Mucosa of rectum (tissue), 2 donors: ENCODE measurements around the gene GLP2R.

Source experiments
- H3K27ac ChIP-seq, 2 donors: one replicate each; pipeline ENCODE4 v1.7.0; 2013; ENCODE audit warnings: inconsistent platforms in 2 of 2, low read depth in 2 of 2, low read length in 2 of 2
- H3K27me3 ChIP-seq, 2 donors: one replicate each; pipeline ENCODE4 v1.7.0; 2013; ENCODE audit warnings: low read length in 2 of 2; ENCODE audit not compliant: control insufficient read depth in 2 of 2, insufficient read depth in 2 of 2
- H3K36me3 ChIP-seq, 2 donors: one replicate each; pipeline ENCODE4 v1.7.0; 2013; ENCODE audit warnings: low read length in 2 of 2; ENCODE audit not compliant: control insufficient read depth in 2 of 2, insufficient read depth in 2 of 2
- H3K4me1 ChIP-seq, 2 donors: one replicate each; pipeline ENCODE4 v1.7.0; 2013; ENCODE audit warnings: low read length in 2 of 2, mild to moderate bottlenecking in 1 of 2; ENCODE audit not compliant: control insufficient read depth in 2 of 2, insufficient read depth in 2 of 2
- H3K4me3 ChIP-seq, 2 donors: one replicate each; pipeline ENCODE4 v1.7.0; 2013; ENCODE audit warnings: low read length in 2 of 2
- H3K9ac ChIP-seq, 2 donors: one replicate each; pipeline ENCODE4 v1.7.0; 2013; ENCODE audit warnings: low read length in 2 of 2, low read depth in 1 of 2, mild to moderate bottlenecking in 1 of 2
- H3K9me3 ChIP-seq, 2 donors: one replicate each; pipeline ENCODE4 v1.7.0; 2013; ENCODE audit warnings: low read length in 2 of 2; ENCODE audit not compliant: control insufficient read depth in 2 of 2
- donor health status: healthy.
- donor health status: Normal muscosa, but diverticular disease.

The GLP2R gene

DNA sequence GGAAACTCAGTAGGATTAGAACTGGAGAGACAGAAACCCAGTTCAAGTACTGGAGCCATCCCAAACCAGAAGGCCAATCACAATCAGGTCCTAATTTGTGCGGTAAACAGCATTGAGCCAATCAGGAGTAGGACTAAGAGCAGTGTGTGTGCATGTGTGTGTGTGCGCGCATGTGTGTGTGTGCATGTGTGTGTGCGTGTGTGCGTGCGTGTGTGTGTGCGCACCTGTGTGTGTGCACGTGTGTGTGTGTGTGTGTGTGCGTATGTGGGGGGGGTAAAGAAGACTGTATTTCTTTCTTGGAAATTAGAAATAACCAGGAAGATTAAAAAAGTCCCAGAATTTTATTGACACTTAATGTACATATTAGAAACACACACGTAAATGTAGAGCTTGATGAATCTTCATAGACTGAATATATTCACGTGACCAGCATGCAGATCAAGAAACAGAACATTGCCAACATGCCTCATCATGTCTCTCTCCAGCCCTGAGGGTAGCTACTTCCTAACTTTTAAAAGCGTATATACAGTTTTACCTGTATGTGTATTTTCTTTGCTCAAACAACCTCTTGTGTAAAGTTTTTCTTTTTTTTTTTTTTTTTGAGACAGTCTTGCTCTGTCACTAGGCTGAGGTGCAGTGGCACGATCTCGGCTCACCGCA lies 33.4 kb upstream of the GLP2R start:
- no peaks in the 10 kb centered on the region for H3K36me3 ChIP-seq
- H3K9me3 ChIP-seq, result no peaks in the 10 kb centered on the region
- no peak overlapping the region for H3K9ac ChIP-seq
- H3K27ac ChIP-seq, result no peak overlapping the region
- H3K27me3 ChIP-seq, result no peaks in the 10 kb centered on the region
- no peaks in the 10 kb centered on the region for H3K4me1 ChIP-seq
- no peak overlapping the region for H3K4me3 ChIP-seq

DNA sequence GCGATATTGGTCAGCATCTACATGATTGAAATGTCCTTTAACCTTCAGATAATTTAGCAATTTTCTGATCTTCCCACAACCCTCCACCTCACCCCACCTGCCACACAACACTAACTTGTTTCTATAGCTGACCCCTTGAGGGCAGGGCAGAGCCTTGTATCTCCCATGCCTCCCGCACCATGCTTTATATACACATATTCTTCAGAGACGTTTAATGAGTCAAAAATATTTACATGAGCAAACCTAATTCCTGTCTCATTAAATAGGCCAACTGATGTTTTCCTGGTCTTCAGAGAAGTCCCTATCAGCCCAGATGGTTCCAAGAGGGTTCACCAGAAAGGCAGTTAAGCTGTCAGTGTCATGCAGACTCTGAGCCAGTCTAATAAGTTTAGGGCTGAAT lies 27.7 kb upstream of the GLP2R start:
- Histone ChIP-seq H3K4me1 (no peaks in the 10 kb centered on the region), H3K27ac (no peak overlapping the region)

DNA sequence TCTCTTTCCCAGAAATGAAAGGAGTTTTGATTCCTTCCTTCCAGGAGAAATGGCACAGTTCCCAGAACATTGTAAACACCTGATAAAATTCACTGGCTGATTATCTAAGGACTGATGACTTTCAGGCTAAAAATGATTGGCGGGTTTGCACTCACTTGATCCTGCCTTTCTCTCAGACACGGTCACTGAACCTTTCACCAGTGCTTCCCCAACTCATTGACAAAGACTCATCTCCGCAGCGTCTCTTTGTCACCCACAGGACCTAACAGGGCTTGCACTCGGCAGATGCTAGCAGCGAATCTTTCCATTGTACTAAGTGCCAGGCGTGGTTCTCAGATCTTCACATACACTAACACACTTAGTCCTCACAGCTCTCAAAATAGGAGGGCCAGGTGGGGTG lies 27.0 kb upstream of the GLP2R start:
- no peaks in the 10 kb centered on the region for H3K9me3 ChIP-seq
- H3K4me1 ChIP-seq, result no peaks in the 10 kb centered on the region
- H3K36me3 ChIP-seq, result no peaks in the 10 kb centered on the region
- no peak overlapping the region for H3K27ac ChIP-seq
- no peaks in the 10 kb centered on the region for H3K27me3 ChIP-seq
- no peak overlapping the region for H3K4me3 ChIP-seq
- H3K9ac ChIP-seq, result no peak overlapping the region

More for the DNA sequence above, 27.7 kb upstream of the GLP2R start:
- H3K9me3 ChIP-seq, result no peaks in the 10 kb centered on the region
- no peak overlapping the region for H3K9ac ChIP-seq
- no peaks in the 10 kb centered on the region for H3K27me3 ChIP-seq
- H3K36me3 ChIP-seq, result no peaks in the 10 kb centered on the region
- no peak overlapping the region for H3K4me3 ChIP-seq

DNA sequence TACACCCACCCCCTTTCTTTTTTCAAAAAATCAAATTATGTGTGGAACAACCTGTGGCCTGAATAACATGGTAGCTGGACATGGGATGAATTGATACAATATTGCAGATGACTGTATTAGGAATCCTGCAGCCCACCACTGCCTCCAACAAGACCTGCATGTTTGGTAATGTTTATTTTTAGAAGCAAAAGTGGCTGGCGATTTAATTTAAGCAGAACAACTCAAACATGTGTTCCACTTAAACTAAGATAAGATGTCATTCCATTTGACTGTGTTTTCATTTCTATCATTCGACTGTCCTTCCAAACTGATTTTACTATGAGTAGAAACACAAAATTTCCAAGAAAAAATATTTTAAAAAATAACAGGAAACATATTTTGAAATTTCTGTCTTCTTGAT lies 24.2 kb upstream of the GLP2R start:
- Histone ChIP-seq H3K4me3 (no peak overlapping the region), H3K9ac (no peak overlapping the region), H3K4me1 (no peaks in the 10 kb centered on the region), H3K27ac (no peak overlapping the region), H3K36me3 (no peaks in the 10 kb centered on the region), H3K27me3 (no peaks in the 10 kb centered on the region), H3K9me3 (no peaks in the 10 kb centered on the region)

DNA sequence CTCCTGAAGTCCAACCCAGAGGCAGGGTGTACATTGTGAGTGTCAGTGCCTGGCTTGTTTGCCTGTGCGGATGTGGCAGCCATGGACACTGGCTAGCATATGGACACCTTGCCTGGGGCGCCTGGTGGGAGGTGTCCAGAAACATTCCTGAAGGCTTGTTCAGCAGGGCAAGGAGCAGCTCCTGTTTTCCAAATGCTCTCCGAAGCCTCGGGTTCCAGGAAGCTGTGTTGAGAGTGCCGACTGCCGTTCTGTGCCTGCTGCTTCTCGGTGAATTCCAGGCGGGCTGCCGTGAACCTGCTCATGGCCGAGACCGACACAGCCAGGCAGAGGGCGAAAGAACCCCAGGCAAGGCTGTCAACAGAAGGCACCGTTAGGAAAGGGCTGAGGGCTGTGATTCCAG lies 23.4 kb upstream of the GLP2R start:
- Histone ChIP-seq H3K27me3 (peaks cover 0 to 2% of the 10 kb centered on the region in 2 donors), H3K9me3 (no peaks in the 10 kb centered on the region), H3K9ac (no peak overlapping the region), H3K4me3 (no peak overlapping the region), H3K4me1 (no peaks in the 10 kb centered on the region), H3K27ac (no peak overlapping the region), H3K36me3 (no peaks in the 10 kb centered on the region)

DNA sequence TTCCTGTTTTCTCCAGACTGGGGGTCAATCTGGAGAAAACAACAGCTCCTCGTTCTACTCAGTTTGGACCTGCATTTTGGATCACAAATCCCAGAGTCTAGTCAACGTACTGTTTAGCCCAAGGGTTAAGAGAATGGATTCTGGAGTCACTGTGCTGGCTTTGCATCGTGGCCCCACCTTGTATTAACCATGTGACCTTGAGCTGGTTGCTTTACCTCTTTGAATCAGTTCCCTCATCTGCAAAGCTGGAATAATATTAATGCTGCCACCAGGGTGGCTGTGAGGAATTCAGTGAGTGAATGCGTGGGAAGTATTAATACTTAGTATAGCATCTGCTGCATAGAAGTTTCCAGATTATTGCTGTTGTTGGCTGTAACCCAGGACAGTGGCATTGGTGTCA lies 23.0 kb upstream of the GLP2R start:
- Histone ChIP-seq H3K9me3 (no peaks in the 10 kb centered on the region), H3K9ac (no peak overlapping the region), H3K36me3 (no peaks in the 10 kb centered on the region), H3K27ac (no peak overlapping the region), H3K27me3 (peaks cover 0 to 3% of the 10 kb centered on the region in 2 donors), H3K4me1 (no peaks in the 10 kb centered on the region), H3K4me3 (no peak overlapping the region)

DNA sequence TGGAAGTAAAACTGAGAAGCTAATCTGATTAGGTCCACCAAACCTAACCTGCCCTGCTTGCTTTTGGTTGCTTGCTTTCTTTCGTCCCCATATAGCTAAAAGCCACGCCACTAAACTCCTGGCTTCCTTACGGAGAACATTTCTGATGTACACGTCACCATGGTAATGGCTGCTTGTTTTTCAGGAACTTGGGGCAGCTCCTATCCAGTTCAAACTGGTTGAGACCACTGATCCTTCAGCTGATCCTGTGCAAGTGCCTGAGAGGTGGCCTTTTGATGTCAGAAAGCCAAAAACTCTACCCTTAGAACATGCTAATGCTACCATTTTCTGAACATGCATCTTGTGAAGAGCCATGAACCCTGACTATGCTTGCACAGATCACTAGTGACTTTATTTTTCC lies 20.0 kb upstream of the GLP2R start:
- H3K27ac ChIP-seq, result no peak overlapping the region
- no peaks in the 10 kb centered on the region for H3K9me3 ChIP-seq
- peaks cover 0 to 3% of the 10 kb centered on the region in 2 donors for H3K27me3 ChIP-seq
- H3K36me3 ChIP-seq, result no peaks in the 10 kb centered on the region
- no peak overlapping the region for H3K4me3 ChIP-seq
- no peaks in the 10 kb centered on the region for H3K4me1 ChIP-seq
- no peak overlapping the region for H3K9ac ChIP-seq

DNA sequence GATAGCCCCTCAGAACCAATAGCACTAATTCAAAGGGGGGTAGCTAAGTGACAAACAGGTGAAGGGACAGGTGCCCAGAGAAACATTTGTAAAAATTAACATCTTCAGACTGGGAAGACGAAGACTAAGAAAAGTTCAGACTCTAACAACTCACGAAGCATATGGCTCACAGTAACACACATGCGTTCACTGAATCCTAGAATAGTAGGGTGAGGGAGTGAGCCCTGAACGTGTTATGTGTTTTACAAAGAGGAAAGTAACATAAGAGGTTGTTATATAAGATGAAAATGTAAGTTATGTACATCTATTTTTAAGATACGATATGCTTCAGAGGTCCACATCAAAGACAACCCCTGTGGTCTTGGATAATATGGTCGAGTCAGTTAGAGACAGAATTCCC lies 19.0 kb upstream of the GLP2R start:
- Histone ChIP-seq H3K4me1 (no peaks in the 10 kb centered on the region), H3K9ac (no peak overlapping the region), H3K36me3 (no peaks in the 10 kb centered on the region), H3K27me3 (peaks cover 0 to 3% of the 10 kb centered on the region in 2 donors), H3K4me3 (no peak overlapping the region), H3K27ac (no peak overlapping the region), H3K9me3 (no peaks in the 10 kb centered on the region)

DNA sequence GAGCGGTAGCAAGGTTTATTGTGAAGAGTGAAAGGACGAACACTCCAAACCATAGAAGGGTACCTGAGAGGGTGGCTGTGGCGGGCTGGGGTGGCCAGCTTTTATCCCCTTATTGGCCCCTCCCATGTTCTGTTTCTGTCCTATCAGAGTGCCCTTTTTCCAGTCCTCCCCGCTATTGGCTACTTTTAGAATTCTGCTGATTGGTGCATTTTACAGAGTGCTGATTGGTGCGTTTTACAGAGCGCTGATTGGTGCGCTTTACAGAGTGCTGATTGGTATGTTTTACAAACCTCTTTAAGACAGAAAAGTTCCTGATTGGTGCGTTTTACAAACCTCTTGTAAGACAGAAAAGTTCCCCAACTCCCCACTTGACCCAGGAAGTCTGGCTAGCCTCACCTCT lies 16.3 kb upstream of the GLP2R start:
- no peak overlapping the region for H3K9ac ChIP-seq
- H3K27me3 ChIP-seq, result peaks cover 0 to 3% of the 10 kb centered on the region in 2 donors
- no peaks in the 10 kb centered on the region for H3K36me3 ChIP-seq
- H3K4me3 ChIP-seq, result no peak overlapping the region
- no peak overlapping the region for H3K27ac ChIP-seq
- no peaks in the 10 kb centered on the region for H3K4me1 ChIP-seq
- H3K9me3 ChIP-seq, result no peaks in the 10 kb centered on the region

DNA sequence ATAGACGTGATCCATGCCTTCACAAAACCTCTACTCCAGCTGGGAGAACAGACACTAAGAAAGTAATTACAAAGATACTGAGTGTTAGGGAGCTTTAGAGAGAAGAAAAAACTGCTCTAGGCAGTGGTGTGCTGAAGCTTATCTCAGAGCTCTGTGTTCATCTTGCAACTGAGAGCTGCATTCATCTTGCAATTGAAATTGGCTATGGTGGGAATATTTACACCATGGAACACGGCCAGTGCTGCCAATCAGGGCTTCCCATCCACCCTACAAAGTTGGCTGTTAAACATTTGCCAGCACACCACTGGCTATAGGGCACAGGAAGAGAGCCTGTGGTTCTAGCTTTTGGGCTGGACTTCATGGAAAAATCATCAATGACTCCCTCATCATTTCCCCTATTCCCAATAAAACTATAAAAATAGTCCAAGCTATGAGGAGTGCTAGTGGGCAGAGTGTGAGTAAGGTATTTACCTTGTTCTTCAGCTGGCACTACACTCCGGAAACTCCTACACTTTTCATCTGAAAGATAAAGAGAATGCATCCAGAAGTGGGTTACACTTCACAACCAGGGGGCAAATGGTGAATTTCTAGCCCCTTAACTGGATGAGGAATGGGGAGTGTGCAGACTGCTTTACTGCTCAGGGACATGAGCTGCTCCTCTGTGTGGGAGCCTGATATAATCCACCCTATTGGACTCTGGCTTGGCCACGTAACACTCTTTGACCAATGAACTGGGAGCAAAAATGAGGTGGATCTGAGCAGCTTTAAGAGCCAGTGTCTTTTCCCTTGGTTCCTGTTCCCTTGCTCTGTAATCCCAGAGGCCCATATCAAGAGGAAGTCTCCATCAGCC lies 15.4 kb upstream of the GLP2R start:
- no peak overlapping the region for H3K27ac ChIP-seq
- no peak overlapping the region for H3K4me3 ChIP-seq
- H3K9ac ChIP-seq, result no peak overlapping the region
- H3K27me3 ChIP-seq, result peaks cover 0 to 3% of the 10 kb centered on the region in 2 donors
- H3K36me3 ChIP-seq, result no peaks in the 10 kb centered on the region
- no peaks in the 10 kb centered on the region for H3K4me1 ChIP-seq
- no peaks in the 10 kb centered on the region for H3K9me3 ChIP-seq
